OCI-LY3 (cell line): ENCODE results near the gene LRP1B.

Experiments
- EZH2phosphoT487 ChIP-seq: fragments of 200-600 bp; shearing (Covaris generic); IDR thresholded peaks from 2 replicates; pipeline ENCODE4 v1.6.1; 2018; ENCODE audit warnings: antibody characterized with exemption, mixed run types, low read depth
- TF ChIP-seq, protein P1 (sequence below): fragments of 200-600, 300-600 bp; sonication (generic); IDR thresholded peaks from 2 replicates; pipeline ENCODE4 v1.5.1; 2014; ENCODE audit warnings: antibody characterized with exemption, low read length, low read depth

GRCh38 chr2:141493936-141494335 is 636.9 kb downstream of the LRP1B start:
- TF ChIP-seq, protein P1, sequence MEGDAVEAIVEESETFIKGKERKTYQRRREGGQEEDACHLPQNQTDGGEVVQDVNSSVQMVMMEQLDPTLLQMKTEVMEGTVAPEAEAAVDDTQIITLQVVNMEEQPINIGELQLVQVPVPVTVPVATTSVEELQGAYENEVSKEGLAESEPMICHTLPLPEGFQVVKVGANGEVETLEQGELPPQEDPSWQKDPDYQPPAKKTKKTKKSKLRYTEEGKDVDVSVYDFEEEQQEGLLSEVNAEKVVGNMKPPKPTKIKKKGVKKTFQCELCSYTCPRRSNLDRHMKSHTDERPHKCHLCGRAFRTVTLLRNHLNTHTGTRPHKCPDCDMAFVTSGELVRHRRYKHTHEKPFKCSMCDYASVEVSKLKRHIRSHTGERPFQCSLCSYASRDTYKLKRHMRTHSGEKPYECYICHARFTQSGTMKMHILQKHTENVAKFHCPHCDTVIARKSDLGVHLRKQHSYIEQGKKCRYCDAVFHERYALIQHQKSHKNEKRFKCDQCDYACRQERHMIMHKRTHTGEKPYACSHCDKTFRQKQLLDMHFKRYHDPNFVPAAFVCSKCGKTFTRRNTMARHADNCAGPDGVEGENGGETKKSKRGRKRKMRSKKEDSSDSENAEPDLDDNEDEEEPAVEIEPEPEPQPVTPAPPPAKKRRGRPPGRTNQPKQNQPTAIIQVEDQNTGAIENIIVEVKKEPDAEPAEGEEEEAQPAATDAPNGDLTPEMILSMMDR = no peak
- no peak for TF ChIP-seq EZH2phosphoT487
